ENCODE results near the gene ORC3. TPM values are rescaled to one million over a fixed set of nuclear protein-coding genes. Genes with fewer than 3 reads are reported as not detected.
A peak's percentile ranks its signal among the peaks of the same experiment; 100 is the strongest.

Gene ORC3
- total and polyA plus RNA-seq, 2 donors (not counting 3 experiments of a cell fraction or from before 2014, with no cell fraction given) = 9.2 to 17.9 TPM

GRCh38 chr6:87698547-87699006 lies 108.6 kb downstream of the ORC3 start:
- Histone ChIP-seq H2AFZ (ENCODE audit: low read depth, low read length) (no peak overlapping the region), H3K4me3 (replicated peaks in 1 of 3; ENCODE audit: insufficient read depth in 1 of 3, low read depth in 1 of 3, low read length in 3 of 3) (peak overlapping the region; percentile 95 to 100 (median 97)), H3K36me3 (ENCODE audit: control insufficient read depth in 2 of 2, extremely low read depth in 1 of 2, insufficient read depth in 2 of 2, low read length in 2 of 2) (no peaks in the 10 kb centered on the region), H3K27ac (ENCODE audit: insufficient read depth, low read depth, low read length) (peak overlapping the region; percentile 35), H3K4me2 (ENCODE audit: insufficient read depth, low read length) (peak overlapping the region; percentile 100), H3K9ac (replicated peaks; ENCODE audit: extremely low read depth, insufficient read depth, low read length) (peak overlapping the region; percentile 96), H3K79me2 (ENCODE audit: control insufficient read depth, insufficient read depth, low read length) (peaks cover 84% of the 10 kb centered on the region), H3K27me3 (ENCODE audit: control insufficient read depth in 2 of 2, insufficient read depth in 2 of 2, low read length in 2 of 2) (no peaks in the 10 kb centered on the region), H3K9me1 (replicated peaks; ENCODE audit: control insufficient read depth, extremely low read depth, insufficient read depth, low read length) (no peaks in the 10 kb centered on the region), H4K20me1 (replicated peaks; ENCODE audit: control insufficient read depth, extremely low read depth, insufficient read depth, low read length) (peaks cover 24% of the 10 kb centered on the region), H3K4me1 (ENCODE audit: control insufficient read depth, extremely low read depth, insufficient read depth, low read length) (peaks cover 30% of the 10 kb centered on the region), H3K9me3 (replicated peaks; ENCODE audit: control insufficient read depth, insufficient read depth, low read length) (no peaks in the 10 kb centered on the region)
- BruUV-seq (replicated peaks) = no TSS peak
- CTCF ChIA-PET = interaction anchor here (1.1 to 3.3 kb wide), 4 partner anchors 10 to 109 kb away, joined by 3 to 18 read pairs (median 8); partner anchors contain the start of genes ORC3 and RARS2
- peak; percentile 74 for FAIRE-seq
- POLR2A ChIA-PET = interaction anchor here (0.6 kb wide), 1 partner anchor 12 kb away, joined by 6 read pairs; no protein-coding TSS in a partner anchor
- intact Hi-C loops (cut with micrococcal nuclease) (no loop called here), dilution Hi-C loops (cut with MboI; ENCODE audit: extremely low pct_ligation_motif_present, low sequenced_read_pairs) (no loop called here)
- TF ChIP-seq JUN (IDR thresholded peaks at IDR 0.05; ENCODE audit: borderline replicate concordance, insufficient read depth, insufficient read length, low read depth) (no peak), FOS (IDR thresholded peaks at IDR 0.05; ENCODE audit: borderline replicate concordance, insufficient read depth, low read length) (no peak), MAX (IDR thresholded peaks at IDR 0.05; ENCODE audit: insufficient read depth, insufficient read length) (no peak), POLR2A (IDR thresholded peaks at IDR 0.05; ENCODE audit: low read depth, low read length) (no peak), MYC (IDR thresholded peaks at IDR 0.05; ENCODE audit: low read depth, low read length) (no peak), EZH2 (IDR thresholded peaks at IDR 0.05; ENCODE audit: borderline replicate concordance, low read depth, low read length, severe bottlenecking) (no peak)
- DNase-seq (ENCODE audit: low read depth, low spot score) = peak; percentile 46

- peak overlapping the region; percentile 56 for H3K27ac ChIP-seq (ENCODE audit: insufficient read depth, low read depth, low read length)
- no peak for TF ChIP-seq MYC (IDR thresholded peaks at IDR 0.05; ENCODE audit: low read depth, low read length)
- no peak for TF ChIP-seq EZH2 (IDR thresholded peaks at IDR 0.05; ENCODE audit: borderline replicate concordance, low read depth, low read length, severe bottlenecking)
- TF ChIP-seq MAX (IDR thresholded peaks at IDR 0.05; ENCODE audit: insufficient read depth, insufficient read length) = no peak
- no peak for TF ChIP-seq POLR2A (IDR thresholded peaks at IDR 0.05; ENCODE audit: low read depth, low read length)
- no peak for TF ChIP-seq POLR2AphosphoS5 (IDR thresholded peaks at IDR 0.05; ENCODE audit: insufficient read depth, low read depth, low read length)
- TF ChIP-seq CTCF (IDR thresholded peaks at IDR 0.05; ENCODE audit: extremely low read depth in 1 of 2, insufficient read depth in 1 of 2, low read depth in 1 of 2, low read length in 2 of 2) = no peak
- no peak for TF ChIP-seq JUN (IDR thresholded peaks at IDR 0.05; ENCODE audit: borderline replicate concordance, insufficient read depth, insufficient read length, low read depth)
- TF ChIP-seq GATA2 (IDR thresholded peaks at IDR 0.05; ENCODE audit: insufficient read depth, insufficient read length, low read depth, low read length) = no peak
- no peak for TF ChIP-seq FOS (IDR thresholded peaks at IDR 0.05; ENCODE audit: borderline replicate concordance, insufficient read depth, low read length)
- no TSS peak for BruUV-seq (replicated peaks)
- no peaks in the 10 kb centered on the region for H3K9me1 ChIP-seq (replicated peaks; ENCODE audit: control insufficient read depth, extremely low read depth, insufficient read depth, low read length)
- H3K4me2 ChIP-seq (ENCODE audit: insufficient read depth, low read length) = peak overlapping the region; percentile 100
- CTCF ChIA-PET = interaction anchor here (0.8 to 3.3 kb wide), 6 partner anchors 8 to 561 kb away, joined by 3 to 18 read pairs (median 3); partner anchors contain the start of genes ORC3 and RARS2
- FAIRE-seq (no peak), DNase-seq (ENCODE audit: low read depth, low spot score) (peak; percentile 31)
- H3K36me3 ChIP-seq (ENCODE audit: control insufficient read depth in 2 of 2, extremely low read depth in 1 of 2, insufficient read depth in 2 of 2, low read length in 2 of 2) = no peaks in the 10 kb centered on the region
- dilution Hi-C loops (cut with MboI; ENCODE audit: extremely low pct_ligation_motif_present, low sequenced_read_pairs) = no loop called here
- H2AFZ ChIP-seq (ENCODE audit: low read depth, low read length) = no peak overlapping the region
- intact Hi-C loops (cut with micrococcal nuclease) = no loop called here
- no peaks in the 10 kb centered on the region for H3K9me3 ChIP-seq (replicated peaks; ENCODE audit: control insufficient read depth, insufficient read depth, low read length)
- peaks cover 74% of the 10 kb centered on the region for H3K79me2 ChIP-seq (ENCODE audit: control insufficient read depth, insufficient read depth, low read length)
- H4K20me1 ChIP-seq (replicated peaks; ENCODE audit: control insufficient read depth, extremely low read depth, insufficient read depth, low read length) = peaks cover 14% of the 10 kb centered on the region
- peaks cover 30% of the 10 kb centered on the region for H3K4me1 ChIP-seq (ENCODE audit: control insufficient read depth, extremely low read depth, insufficient read depth, low read length)
- peak overlapping the region; percentile 95 to 100 (median 97) for H3K4me3 ChIP-seq (replicated peaks in 1 of 3; ENCODE audit: insufficient read depth in 1 of 3, low read depth in 1 of 3, low read length in 3 of 3)
- H3K27me3 ChIP-seq (ENCODE audit: control insufficient read depth in 2 of 2, insufficient read depth in 2 of 2, low read length in 2 of 2) = no peaks in the 10 kb centered on the region
- POLR2A ChIA-PET = interaction anchor here (0.7 kb wide), 1 partner anchor 85 kb away, joined by 3 read pairs; no protein-coding TSS in a partner anchor
- H3K9ac ChIP-seq (replicated peaks; ENCODE audit: extremely low read depth, insufficient read depth, low read length) = peak overlapping the region; percentile 96
Observed at GRCh38 chr6:87699576-87699975, 109.6 kb downstream of the ORC3 start.
